Activated naive CD4-positive, alpha-beta T cell treated with anti-CD3 and anti-CD28 coated beads, Interleukin-2, amount 10 ng/mL, durations not matched to agents 7 days and 5 days (primary cell): ENCODE results near the gene PPAT.

Experiments
- CTCF ChIA-PET: fragments of 350-600 bp; sonication (Branson Sonifier 250); formaldehyde crosslinking; loops from one replicate; lab custom pipeline; 2021; ENCODE audit warnings: antibody characterized with exemption; lab: Charles Lee
- DNase-seq: peaks from one replicate; pipeline ENCODE4 v3.0.0-alpha.2; 2020
- H3K27ac Mint-ChIP-seq: one replicate; pipeline ENCODE4 v1.8.0; 2021; ENCODE audit warnings: mild to moderate bottlenecking, moderate library complexity, mixed read lengths
- H3K27me3 Mint-ChIP-seq: one replicate; pipeline ENCODE4 v1.8.0; 2021; ENCODE audit warnings: mild to moderate bottlenecking, mixed read lengths
- H3K36me3 Mint-ChIP-seq: one replicate; pipeline ENCODE4 v1.8.0; 2021; ENCODE audit warnings: mixed read lengths
- H3K4me1 Mint-ChIP-seq: one replicate; pipeline ENCODE4 v1.8.0; 2021; ENCODE audit warnings: mixed read lengths
- H3K4me3 Mint-ChIP-seq: one replicate; pipeline ENCODE4 v1.8.0; 2021; ENCODE audit warnings: mild to moderate bottlenecking, moderate library complexity, mixed read lengths
- H3K9me3 Mint-ChIP-seq: one replicate; pipeline ENCODE4 v1.8.0; 2021; ENCODE audit warnings: mixed read lengths

The PPAT gene

GRCh38 chr4:56424697-56425514, 10.5 kb downstream of the PPAT start:
- Mint-ChIP-seq H3K9me3 (peaks cover 2% of the 10 kb centered on the region), H3K4me1 (peaks cover 14% of the 10 kb centered on the region), H3K27me3 (no peaks in the 10 kb centered on the region), H3K4me3 (no peak overlapping the region), H3K27ac (no peak overlapping the region), H3K36me3 (peaks cover 8% of the 10 kb centered on the region)
- CTCF ChIA-PET: interaction anchor here (0.7 to 4.0 kb wide), 17 partner anchors 9 to 1063 kb away, joined by 3 to 21 read pairs (median 4); partner anchors contain the start of genes PAICS and PPAT
- DNase-seq: peak; percentile 59

- H3K27me3 Mint-ChIP-seq: no peaks in the 10 kb centered on the region
- CTCF ChIA-PET: interaction anchor here (0.9 to 4.0 kb wide), 8 partner anchors 10 to 414 kb away, joined by 3 to 21 read pairs (median 6); partner anchors contain the start of genes PAICS and PPAT
- no peak overlapping the region for H3K4me3 Mint-ChIP-seq
- peaks cover 14% of the 10 kb centered on the region for H3K4me1 Mint-ChIP-seq
- H3K27ac Mint-ChIP-seq: no peak overlapping the region
- H3K9me3 Mint-ChIP-seq: peaks cover 2% of the 10 kb centered on the region
- no peak for DNase-seq
- H3K36me3 Mint-ChIP-seq: peaks cover 8% of the 10 kb centered on the region
Observed at GRCh38 chr4:56424176-56424575, 11.2 kb downstream of the PPAT start.

- Mint-ChIP-seq H3K27ac (no peak overlapping the region), H3K9me3 (no peaks in the 10 kb centered on the region), H3K4me3 (no peak overlapping the region), H3K4me1 (peaks cover 6% of the 10 kb centered on the region), H3K36me3 (no peaks in the 10 kb centered on the region), H3K27me3 (no peaks in the 10 kb centered on the region)
- DNase-seq: no peak
- CTCF ChIA-PET: no interaction called here
Observed at GRCh38 chr4:56417396-56417795, 18.0 kb downstream of the PPAT start.

- CTCF ChIA-PET: no interaction called here
- Mint-ChIP-seq H3K4me3 (no peak overlapping the region), H3K4me1 (peaks cover 6% of the 10 kb centered on the region), H3K36me3 (no peaks in the 10 kb centered on the region), H3K27ac (no peak overlapping the region), H3K27me3 (no peaks in the 10 kb centered on the region), H3K9me3 (no peaks in the 10 kb centered on the region)
- DNase-seq: no peak
Observed at GRCh38 chr4:56416349-56416748, 19.1 kb downstream of the PPAT start.

- no peaks in the 10 kb centered on the region for H3K27me3 Mint-ChIP-seq
- H3K4me1 Mint-ChIP-seq: peaks cover 12% of the 10 kb centered on the region
- no peaks in the 10 kb centered on the region for H3K9me3 Mint-ChIP-seq
- no peak for DNase-seq
- no peak overlapping the region for H3K4me3 Mint-ChIP-seq
- CTCF ChIA-PET: no interaction called here
- H3K36me3 Mint-ChIP-seq: no peaks in the 10 kb centered on the region
- H3K27ac Mint-ChIP-seq: no peak overlapping the region
Observed at GRCh38 chr4:56414135-56414670, 21.2 kb downstream of the PPAT start.

GRCh38 chr4:56410247-56411062, 25.0 kb downstream of the PPAT start:
- Mint-ChIP-seq H3K27me3 (no peaks in the 10 kb centered on the region), H3K9me3 (no peaks in the 10 kb centered on the region), H3K36me3 (peaks cover 10% of the 10 kb centered on the region), H3K27ac (no peak overlapping the region), H3K4me1 (peaks cover 8% of the 10 kb centered on the region), H3K4me3 (no peak overlapping the region)
- no peak for DNase-seq
- CTCF ChIA-PET: interaction anchor here (1.2 to 1.5 kb wide), 3 partner anchors 15 to 23 kb away, joined by 4 read pairs; partner anchors contain the start of gene AASDH

- Mint-ChIP-seq H3K9me3 (no peaks in the 10 kb centered on the region), H3K36me3 (peaks cover 10% of the 10 kb centered on the region), H3K27me3 (no peaks in the 10 kb centered on the region), H3K4me3 (no peak overlapping the region), H3K27ac (no peak overlapping the region), H3K4me1 (peaks cover 8% of the 10 kb centered on the region)
- CTCF ChIA-PET: interaction anchor here (1.2 kb wide), 1 partner anchor 22 kb away, joined by 4 read pairs; the partner anchor contains the start of gene AASDH
- DNase-seq: no peak
Observed at GRCh38 chr4:56409511-56410090, 25.8 kb downstream of the PPAT start.

GRCh38 chr4:56408978-56409377, 26.4 kb downstream of the PPAT start:
- H3K36me3 Mint-ChIP-seq: peaks cover 10% of the 10 kb centered on the region
- no peak for DNase-seq
- CTCF ChIA-PET: no interaction called here
- H3K9me3 Mint-ChIP-seq: no peaks in the 10 kb centered on the region
- no peaks in the 10 kb centered on the region for H3K27me3 Mint-ChIP-seq
- no peak overlapping the region for H3K27ac Mint-ChIP-seq
- H3K4me1 Mint-ChIP-seq: peaks cover 8% of the 10 kb centered on the region
- no peak overlapping the region for H3K4me3 Mint-ChIP-seq

- Mint-ChIP-seq H3K4me3 (no peak overlapping the region), H3K4me1 (peaks cover 8% of the 10 kb centered on the region), H3K36me3 (peaks cover 12% of the 10 kb centered on the region), H3K9me3 (no peaks in the 10 kb centered on the region), H3K27ac (peak overlapping the region; percentile 30), H3K27me3 (no peaks in the 10 kb centered on the region)
- DNase-seq: no peak
- CTCF ChIA-PET: interaction anchor here (1.3 to 1.5 kb wide), 2 partner anchors 139 to 394 kb away, joined by 3 read pairs; no protein-coding TSS in a partner anchor
Observed at GRCh38 chr4:56406151-56406550, 29.3 kb downstream of the PPAT start.

GRCh38 chr4:56405016-56405415, 30.4 kb downstream of the PPAT start:
- Mint-ChIP-seq H3K4me3 (no peak overlapping the region), H3K27me3 (no peaks in the 10 kb centered on the region), H3K36me3 (peaks cover 16% of the 10 kb centered on the region), H3K27ac (no peak overlapping the region), H3K9me3 (no peaks in the 10 kb centered on the region), H3K4me1 (peaks cover 3% of the 10 kb centered on the region)
- DNase-seq: no peak
- CTCF ChIA-PET: interaction anchor here (0.6 to 1.5 kb wide), 4 partner anchors 11 to 395 kb away, joined by 3 read pairs; no protein-coding TSS in a partner anchor

- CTCF ChIA-PET: no interaction called here
- no peaks in the 10 kb centered on the region for H3K9me3 Mint-ChIP-seq
Observed at GRCh38 chr4:56400560-56400959, 34.9 kb downstream of the PPAT start.

GRCh38 chr4:56391270-56391669, 44.1 kb downstream of the PPAT start:
- Mint-ChIP-seq H3K27ac (no peak overlapping the region), H3K36me3 (peaks cover 13% of the 10 kb centered on the region), H3K4me3 (no peak overlapping the region), H3K9me3 (no peaks in the 10 kb centered on the region), H3K4me1 (peaks cover 31% of the 10 kb centered on the region), H3K27me3 (no peaks in the 10 kb centered on the region)
- DNase-seq: no peak
- CTCF ChIA-PET: no interaction called here

More at GRCh38 chr4:56400560-56400959, 34.9 kb downstream of the PPAT start:
- H3K4me1 Mint-ChIP-seq: no peaks in the 10 kb centered on the region
- no peak overlapping the region for H3K27ac Mint-ChIP-seq
- H3K36me3 Mint-ChIP-seq: peaks cover 7% of the 10 kb centered on the region
- no peak overlapping the region for H3K4me3 Mint-ChIP-seq
- H3K27me3 Mint-ChIP-seq: no peaks in the 10 kb centered on the region
- no peak for DNase-seq

- H3K27me3 Mint-ChIP-seq: no peaks in the 10 kb centered on the region
- no peaks in the 10 kb centered on the region for H3K9me3 Mint-ChIP-seq
- peak overlapping the region; percentile 40 for H3K4me3 Mint-ChIP-seq
- CTCF ChIA-PET: interaction anchor here (1.5 kb wide), 1 partner anchor 32 kb away, joined by 3 read pairs; no protein-coding TSS in a partner anchor
- no peak overlapping the region for H3K27ac Mint-ChIP-seq
- DNase-seq: no peak
- peaks cover 41% of the 10 kb centered on the region for H3K4me1 Mint-ChIP-seq
- H3K36me3 Mint-ChIP-seq: peaks cover 9% of the 10 kb centered on the region
Observed at GRCh38 chr4:56389558-56389957, 45.9 kb downstream of the PPAT start.
